Measurements from ENCODE around the gene TSPOAP1.
A peak's percentile ranks its signal among the peaks of the same experiment; 100 is the strongest.

Gene TSPOAP1

GRCh38 chr17:58328195-58329034 is at the start of gene TSPOAP1:
TSPOAP1 (minus strand) TSS chr17:58328795; CDS start chr17:58327920, 875 bp downstream.
- FAIRE-seq: no peak
- peak; percentile 74 for DNase-seq (ENCODE audit: insufficient read length, low spot score)

GRCh38 chr17:58377661-58378060 is 49.1 kb upstream of the TSPOAP1 start:
- FAIRE-seq (no peak), DNase-seq (ENCODE audit: insufficient read length, low spot score) (no peak)

GRCh38 chr17:58377093-58377601 is 48.6 kb upstream of the TSPOAP1 start:
- no peak for FAIRE-seq

GRCh38 chr17:58376472-58377000 is 47.9 kb upstream of the TSPOAP1 start:
- FAIRE-seq (no peak), DNase-seq (ENCODE audit: insufficient read length, low spot score) (no peak)

More at GRCh38 chr17:58377093-58377601, 48.6 kb upstream of the TSPOAP1 start:
- no peak for DNase-seq (ENCODE audit: insufficient read length, low spot score)

GRCh38 chr17:58375811-58376210 is 47.2 kb upstream of the TSPOAP1 start:
- FAIRE-seq: no peak
- no peak for DNase-seq (ENCODE audit: insufficient read length, low spot score)

- FAIRE-seq (no peak), DNase-seq (ENCODE audit: insufficient read length, low spot score) (no peak)
Measured at GRCh38 chr17:58375256-58375655, 46.7 kb upstream of the TSPOAP1 start.

GRCh38 chr17:58373923-58374322 is 45.3 kb upstream of the TSPOAP1 start:
- no peak for FAIRE-seq
- DNase-seq (ENCODE audit: insufficient read length, low spot score): no peak

- DNase-seq (ENCODE audit: insufficient read length, low spot score) (no peak), FAIRE-seq (no peak)
Measured at GRCh38 chr17:58373003-58373402, 44.4 kb upstream of the TSPOAP1 start.

- FAIRE-seq (no peak), DNase-seq (ENCODE audit: insufficient read length, low spot score) (no peak)
Measured at GRCh38 chr17:58371300-58371950, 42.8 kb upstream of the TSPOAP1 start.

GRCh38 chr17:58370716-58371115 is 42.1 kb upstream of the TSPOAP1 start:
- DNase-seq (ENCODE audit: insufficient read length, low spot score) (no peak), FAIRE-seq (no peak)

- DNase-seq (ENCODE audit: insufficient read length, low spot score) (no peak), FAIRE-seq (no peak)
Measured at GRCh38 chr17:58370309-58370708, 41.7 kb upstream of the TSPOAP1 start.

- DNase-seq (ENCODE audit: insufficient read length, low spot score): no peak
- no peak for FAIRE-seq
Measured at GRCh38 chr17:58369214-58370031, 40.8 kb upstream of the TSPOAP1 start.

GRCh38 chr17:58368860-58369213 is 40.2 kb upstream of the TSPOAP1 start:
- FAIRE-seq: no peak
- no peak for DNase-seq (ENCODE audit: insufficient read length, low spot score)

GRCh38 chr17:58367461-58367860 is 38.9 kb upstream of the TSPOAP1 start:
- FAIRE-seq (no peak), DNase-seq (ENCODE audit: insufficient read length, low spot score) (no peak)

GRCh38 chr17:58365980-58366595 is 37.5 kb upstream of the TSPOAP1 start:
- no peak for FAIRE-seq
- DNase-seq (ENCODE audit: insufficient read length, low spot score): no peak

GRCh38 chr17:58365185-58365979 is 36.8 kb upstream of the TSPOAP1 start:
- DNase-seq (ENCODE audit: insufficient read length, low spot score): no peak
- FAIRE-seq: no peak

- FAIRE-seq (no peak), DNase-seq (ENCODE audit: insufficient read length, low spot score) (no peak)
Measured at GRCh38 chr17:58364270-58364942, 35.8 kb upstream of the TSPOAP1 start.

GRCh38 chr17:58363457-58364185 is 35.0 kb upstream of the TSPOAP1 start:
- no peak for FAIRE-seq

More at GRCh38 chr17:58363457-58364185, 35.0 kb upstream of the TSPOAP1 start:
- no peak for DNase-seq (ENCODE audit: insufficient read length, low spot score)
